PC-9 (cell line): Measurements from ENCODE around the gene GTF3C2. TPM values are rescaled to one million over a fixed set of nuclear protein-coding genes. Genes with fewer than 3 reads are reported as not detected.

ENCODE experiments used
- BruUV-seq: library from RNA; stranded (reverse); fragments of 400-500 nt; replicated peaks from 2 replicates; lab custom pipeline; 2021; lab: Mats Ljungman, UMichigan
- CTCF ChIA-PET: fragments of 300-600 bp; sonication (Branson Sonifier 250); formaldehyde crosslinking; loops from one replicate; lab custom pipeline; 2022; ENCODE audit warnings: antibody characterized with exemption; lab: Charles Lee
- POLR2A ChIA-PET: fragments of 300-600 bp; sonication (Branson Sonifier 250); formaldehyde crosslinking; loops from one replicate; lab custom pipeline; 2022; ENCODE audit warnings: antibody characterized with exemption; ENCODE audit not compliant: unreplicated experiment; lab: Charles Lee
- DNase-seq, 2 experiments: peaks; one replicate each; pipeline versions ENCODE4 v3.0.0 to v3.0.0-alpha.2; 2015 to 2022; ENCODE audit warnings: mixed read lengths in 1 of 2
- H2AFZ ChIP-seq: fragments of 200-600 bp; sonication (generic); 2 replicates; pipeline ENCODE4 v1.8.1; 2017; ENCODE audit warnings: antibody characterized with exemption
- H3F3A ChIP-seq: fragments of 200-600 bp; sonication (generic); 2 replicates; pipeline ENCODE4 v1.8.1; 2017; ENCODE audit warnings: antibody characterized with exemption, mild to moderate bottlenecking, low read depth; ENCODE audit not compliant: insufficient read depth
- H3K27ac ChIP-seq: fragments of 200-600 bp; sonication (generic); 2 replicates; pipeline ENCODE4 v1.6.1; 2016; ENCODE audit warnings: mixed run types
- H3K27me3 ChIP-seq: fragments of 200-600 bp; sonication (generic); 2 replicates; pipeline ENCODE4 v1.6.1; 2016; ENCODE audit warnings: low read depth, mixed run types; ENCODE audit not compliant: insufficient read depth
- H3K36me3 ChIP-seq: fragments of 200-600 bp; sonication (generic); 2 replicates; pipeline ENCODE4 v1.6.1; 2016; ENCODE audit warnings: low read depth, mixed run types
- H3K4me1 ChIP-seq: fragments of 200-600 bp; sonication (generic); replicated peaks from 2 replicates; pipeline ENCODE4 v1.6.1; 2016; ENCODE audit warnings: mixed run types; ENCODE audit not compliant: insufficient read depth
- H3K4me2 ChIP-seq: fragments of 200-600 bp; sonication (generic); 2 replicates; pipeline ENCODE4 v1.6.1; 2017; ENCODE audit warnings: mixed run types
- H3K4me3 ChIP-seq: fragments of 200-600 bp; sonication (generic); 2 replicates; pipeline ENCODE4 v1.6.1; 2016; ENCODE audit warnings: mixed run types
- H3K79me2 ChIP-seq: fragments of 200-600 bp; sonication (generic); 2 replicates; pipeline ENCODE4 v1.6.1; 2017; ENCODE audit warnings: low read depth, mixed run types
- H3K9me2 ChIP-seq: fragments of 200-600 bp; sonication (generic); 2 replicates; pipeline ENCODE4 v1.8.1; 2017; ENCODE audit warnings: mild to moderate bottlenecking; ENCODE audit not compliant: insufficient read depth
- H3K9me3 ChIP-seq: fragments of 200-600 bp; sonication (generic); 2 replicates; pipeline ENCODE4 v1.8.1; 2016; ENCODE audit warnings: low read depth; ENCODE audit not compliant: insufficient read depth
- H4K20me1 ChIP-seq: fragments of 200-600 bp; sonication (generic); 2 replicates; pipeline ENCODE4 v1.8.1; 2017; ENCODE audit not compliant: insufficient read depth
- EZH2 ChIP-seq: fragments of 200-600 bp; sonication (generic); IDR thresholded peaks from 2 replicates; pipeline ENCODE4 v1.8.0; 2017; ENCODE audit warnings: antibody characterized with exemption, low read depth
- intact Hi-C: fragments of 100-400 bp; cut with micrococcal nuclease; formaldehyde crosslinking; loops from one replicate; pipeline ENCODE4 v1.10.0; 2022; ENCODE audit not compliant: unreplicated experiment
- total RNA-seq: library from RNA; stranded (reverse); gene quantifications from 2 replicates; pipeline ENCODE4 v1.2.3, GENCODE V29; 2021
- TF ChIP-seq, protein P1 (sequence below): fragments of 200-600 bp; sonication (generic); conservative IDR thresholded peaks from 2 replicates; pipeline ENCODE4 v1.6.1; 2017; ENCODE audit warnings: mixed run types, antibody characterized with exemption, mild to moderate bottlenecking, moderate library complexity

Gene GTF3C2
- total RNA-seq, 1 experiment from 2014 or later = 69.8 TPM

DNA sequence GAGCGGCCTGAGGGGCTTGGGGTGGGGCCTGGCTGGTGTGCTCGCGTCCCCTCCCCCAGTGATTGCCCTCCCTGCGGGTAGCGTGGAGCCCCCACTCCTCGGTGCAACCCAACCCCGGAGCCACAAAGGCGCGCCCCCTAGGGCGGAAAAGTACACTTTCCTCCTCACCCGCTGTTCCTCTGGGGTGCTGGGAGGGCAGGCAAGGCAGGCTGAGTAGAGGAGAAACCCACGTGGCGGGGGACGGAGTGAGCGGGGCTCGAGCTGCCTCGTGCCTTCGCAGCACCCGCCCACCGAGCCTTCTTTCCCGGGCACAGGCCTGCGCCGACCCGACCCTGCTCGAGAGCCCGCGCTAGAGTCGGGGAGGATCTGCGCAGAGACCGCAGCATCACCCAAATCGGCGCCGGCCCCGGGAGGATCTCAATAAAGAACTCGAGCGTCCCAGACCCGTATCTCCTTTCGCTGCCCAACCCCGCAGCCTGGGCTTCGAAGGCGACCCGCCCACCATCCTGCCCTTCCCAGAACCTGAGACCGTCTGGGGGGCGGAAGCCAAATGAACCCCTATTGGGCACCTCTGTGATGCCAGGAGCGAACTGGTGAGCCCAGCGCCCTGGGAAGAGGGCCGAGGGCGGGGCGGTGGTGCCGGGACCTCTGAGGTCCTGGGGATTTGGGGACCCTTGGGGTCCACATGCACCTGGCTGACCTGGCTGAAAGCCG, 49.8 kb downstream of the GTF3C2 start:
- no peaks in the 10 kb centered on the region for H3K27me3 ChIP-seq
- H3K4me1 ChIP-seq = no peaks in the 10 kb centered on the region; the same call in 1 of the 2 replicates
- H3K4me3 ChIP-seq = no peak overlapping the region
- H3K9me2 ChIP-seq = no peaks in the 10 kb centered on the region
- no peaks in the 10 kb centered on the region for H3K79me2 ChIP-seq
- H4K20me1 ChIP-seq = no peaks in the 10 kb centered on the region
- TF ChIP-seq EZH2 = no peak
- TF ChIP-seq, protein P1, sequence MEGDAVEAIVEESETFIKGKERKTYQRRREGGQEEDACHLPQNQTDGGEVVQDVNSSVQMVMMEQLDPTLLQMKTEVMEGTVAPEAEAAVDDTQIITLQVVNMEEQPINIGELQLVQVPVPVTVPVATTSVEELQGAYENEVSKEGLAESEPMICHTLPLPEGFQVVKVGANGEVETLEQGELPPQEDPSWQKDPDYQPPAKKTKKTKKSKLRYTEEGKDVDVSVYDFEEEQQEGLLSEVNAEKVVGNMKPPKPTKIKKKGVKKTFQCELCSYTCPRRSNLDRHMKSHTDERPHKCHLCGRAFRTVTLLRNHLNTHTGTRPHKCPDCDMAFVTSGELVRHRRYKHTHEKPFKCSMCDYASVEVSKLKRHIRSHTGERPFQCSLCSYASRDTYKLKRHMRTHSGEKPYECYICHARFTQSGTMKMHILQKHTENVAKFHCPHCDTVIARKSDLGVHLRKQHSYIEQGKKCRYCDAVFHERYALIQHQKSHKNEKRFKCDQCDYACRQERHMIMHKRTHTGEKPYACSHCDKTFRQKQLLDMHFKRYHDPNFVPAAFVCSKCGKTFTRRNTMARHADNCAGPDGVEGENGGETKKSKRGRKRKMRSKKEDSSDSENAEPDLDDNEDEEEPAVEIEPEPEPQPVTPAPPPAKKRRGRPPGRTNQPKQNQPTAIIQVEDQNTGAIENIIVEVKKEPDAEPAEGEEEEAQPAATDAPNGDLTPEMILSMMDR = no peak
- intact Hi-C loops = no loop called here
- ChIA-PET POLR2A (no interaction called here), CTCF (no interaction called here)
- BruUV-seq = no TSS peak
- H3K9me3 ChIP-seq = no peaks in the 10 kb centered on the region
- H3K4me2 ChIP-seq = no peak overlapping the region
- no peaks in the 10 kb centered on the region for H3F3A ChIP-seq
- DNase-seq = no peak
- no peak overlapping the region for H3K27ac ChIP-seq
- no peaks in the 10 kb centered on the region for H3K36me3 ChIP-seq
- no peak overlapping the region for H2AFZ ChIP-seq

DNA sequence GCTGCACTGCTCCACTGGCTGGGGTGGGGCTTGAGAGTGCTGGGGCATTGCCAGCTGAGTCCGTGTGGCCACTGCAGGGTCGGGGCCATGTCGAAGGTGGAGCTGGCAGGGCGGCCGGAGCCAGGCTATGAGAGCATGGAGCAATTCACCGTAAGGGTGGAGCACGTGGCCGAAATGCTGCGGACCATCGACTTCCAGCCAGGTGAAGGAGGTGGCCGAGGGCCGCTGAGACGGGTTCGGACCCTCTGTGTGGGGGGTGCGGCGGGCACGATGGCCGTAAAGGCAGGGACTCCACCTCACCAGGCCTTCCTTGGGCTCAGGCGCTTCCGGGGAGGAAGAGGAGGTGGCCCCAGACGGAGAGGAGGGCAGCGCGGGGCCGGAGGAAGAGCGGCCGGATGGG, 50.4 kb downstream of the GTF3C2 start:
- POLR2A ChIA-PET = no interaction called here

DNA sequence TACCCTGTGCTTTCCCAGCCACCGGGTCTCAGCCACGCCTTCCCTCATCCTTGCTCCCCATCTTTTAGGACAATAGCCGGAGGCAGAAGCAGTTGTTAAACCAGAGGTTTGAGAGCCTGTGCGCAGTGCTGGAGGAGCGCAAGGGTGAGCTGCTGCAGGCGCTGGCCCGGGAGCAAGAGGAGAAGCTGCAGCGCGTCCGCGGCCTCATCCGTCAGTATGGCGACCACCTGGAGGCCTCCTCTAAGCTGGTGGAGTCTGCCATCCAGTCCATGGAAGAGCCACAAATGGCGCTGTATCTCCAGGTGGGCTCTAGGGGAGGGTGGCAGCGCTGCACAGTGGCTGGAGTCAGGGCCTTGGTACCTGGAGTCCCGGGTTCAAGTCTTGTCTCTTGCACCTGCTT, 51.0 kb downstream of the GTF3C2 start:
- no peaks in the 10 kb centered on the region for H3K79me2 ChIP-seq
- no peaks in the 10 kb centered on the region for H3K36me3 ChIP-seq
- intact Hi-C loops = no loop called here
- no peak for TF ChIP-seq EZH2
- TF ChIP-seq, protein P1 = no peak
- no peak overlapping the region for H3K4me3 ChIP-seq
- BruUV-seq = no TSS peak
- H3K4me2 ChIP-seq = no peak overlapping the region
- H4K20me1 ChIP-seq = no peaks in the 10 kb centered on the region
- H3K27me3 ChIP-seq = no peaks in the 10 kb centered on the region
- ChIA-PET CTCF (no interaction called here), POLR2A (interaction anchor here (0.6 kb wide), 1 partner anchor 57 kb away, joined by 3 read pairs; no protein-coding TSS in a partner anchor)
- no peak overlapping the region for H2AFZ ChIP-seq
- H3K9me2 ChIP-seq = no peaks in the 10 kb centered on the region
- H3K9me3 ChIP-seq = no peaks in the 10 kb centered on the region
- H3K4me1 ChIP-seq = no peaks in the 10 kb centered on the region; the same call in 1 of the 2 replicates
- H3K27ac ChIP-seq = no peak overlapping the region
- no peak for DNase-seq
- no peaks in the 10 kb centered on the region for H3F3A ChIP-seq

More for the DNA sequence above, 50.4 kb downstream of the GTF3C2 start:
- Histone ChIP-seq H3K36me3 (no peaks in the 10 kb centered on the region), H3K9me2 (no peaks in the 10 kb centered on the region), H3F3A (no peaks in the 10 kb centered on the region), H3K27ac (no peak overlapping the region), H3K9me3 (no peaks in the 10 kb centered on the region), H3K4me1 (no peaks in the 10 kb centered on the region; the same call in 1 of the 2 replicates), H3K4me3 (no peak overlapping the region), H3K79me2 (no peaks in the 10 kb centered on the region), H3K4me2 (no peak overlapping the region), H2AFZ (no peak overlapping the region), H3K27me3 (no peaks in the 10 kb centered on the region), H4K20me1 (no peaks in the 10 kb centered on the region)
- CTCF ChIA-PET = no interaction called here
- no TSS peak for BruUV-seq
- no peak for DNase-seq
- intact Hi-C loops = no loop called here
- TF ChIP-seq, protein P1 = no peak
- no peak for TF ChIP-seq EZH2
